ENCODE data around the gene LILRB2.
A peak's percentile ranks its signal among the peaks of the same experiment; 100 is the strongest.
"Not testable (repeated sequence)": the region's sequence is repeated elsewhere in the genome, so short reads cannot be mapped to it uniquely, and the experiment has no call there.

LILRB2 gene

GRCh38 chr19:54275951-54276350 is 5.0 kb downstream of the LILRB2 start:
- DNase-seq (ENCODE audit: low read depth): no peak
- TF ChIP-seq CTCF (IDR thresholded peaks at IDR 0.05; ENCODE audit: control insufficient read depth, insufficient read depth, low read depth, low read length, missing control alignments): no peak
- H3K4me3 ChIP-seq (ENCODE audit: control insufficient read depth, low read depth, low read length): no peak overlapping the region

- DNase-seq (ENCODE audit: low read depth); H3K4me3 ChIP-seq (ENCODE audit: control insufficient read depth, low read depth, low read length): not testable (repeated sequence)
Measured at GRCh38 chr19:54274516-54274915, 6.4 kb downstream of the LILRB2 start.

GRCh38 chr19:54273821-54274220 is 7.1 kb downstream of the LILRB2 start:
- DNase-seq (ENCODE audit: low read depth): no peak
- no peak for TF ChIP-seq CTCF (IDR thresholded peaks at IDR 0.05; ENCODE audit: control insufficient read depth, insufficient read depth, low read depth, low read length, missing control alignments)
- H3K4me3 ChIP-seq (ENCODE audit: control insufficient read depth, low read depth, low read length): no peak overlapping the region

GRCh38 chr19:54272181-54272580 is 8.7 kb downstream of the LILRB2 start:
- not testable (repeated sequence) for DNase-seq (ENCODE audit: low read depth); H3K4me3 ChIP-seq (ENCODE audit: control insufficient read depth, low read depth, low read length)

- DNase-seq (ENCODE audit: low read depth); H3K4me3 ChIP-seq (ENCODE audit: control insufficient read depth, low read depth, low read length): not testable (repeated sequence)
Measured at GRCh38 chr19:54271587-54271986, 9.3 kb downstream of the LILRB2 start.

- no peak for TF ChIP-seq CTCF (IDR thresholded peaks at IDR 0.05; ENCODE audit: control insufficient read depth, insufficient read depth, low read depth, low read length, missing control alignments)
- H3K4me3 ChIP-seq (ENCODE audit: control insufficient read depth, low read depth, low read length): no peak overlapping the region
- DNase-seq (ENCODE audit: low read depth): no peak
Measured at GRCh38 chr19:54271106-54271505, 9.8 kb downstream of the LILRB2 start.

- TF ChIP-seq CTCF (IDR thresholded peaks at IDR 0.05; ENCODE audit: control insufficient read depth, insufficient read depth, low read depth, low read length, missing control alignments): no peak
- no peak for DNase-seq (ENCODE audit: low read depth)
- no peak overlapping the region for H3K4me3 ChIP-seq (ENCODE audit: control insufficient read depth, low read depth, low read length)
Measured at GRCh38 chr19:54268936-54269335, 12.0 kb downstream of the LILRB2 start.

GRCh38 chr19:54266133-54266532 is 14.8 kb downstream of the LILRB2 start:
- TF ChIP-seq CTCF (IDR thresholded peaks at IDR 0.05; ENCODE audit: control insufficient read depth, insufficient read depth, low read depth, low read length, missing control alignments): peak; percentile 71
- peak; percentile 4 for DNase-seq (ENCODE audit: low read depth)
- no peak overlapping the region for H3K4me3 ChIP-seq (ENCODE audit: control insufficient read depth, low read depth, low read length)
